Measurements from ENCODE around the gene DNAI4. TPM values are rescaled to one million over a fixed set of nuclear protein-coding genes. Genes with fewer than 3 reads are reported as not detected.

DNAI4 gene
- total and polyA plus RNA-seq, 12 donors, result 1.6 to 9.0 (median 4.3) TPM

DNA sequence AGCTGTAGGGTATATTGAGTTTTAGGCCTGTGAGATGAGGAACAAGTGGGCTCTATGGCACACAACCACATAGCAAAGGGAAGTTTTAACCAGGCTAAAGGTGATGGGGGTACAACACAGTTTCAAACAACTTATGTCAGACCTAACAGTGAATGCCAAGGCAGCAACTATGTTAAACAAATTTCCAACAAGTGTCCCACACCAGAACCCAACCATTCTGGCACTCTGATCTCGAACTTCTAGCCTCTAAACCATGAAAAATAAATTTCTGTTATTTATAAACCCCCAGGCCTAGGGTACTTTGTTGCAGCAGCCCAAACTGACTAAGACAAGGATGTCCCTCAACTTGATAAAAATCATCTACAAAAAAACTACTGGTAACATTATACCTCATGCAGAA lies 71.3 kb downstream of the DNAI4 start:
- no peak overlapping the region for H3K27ac ChIP-seq
- intact Hi-C loops (cut with DNase I), result no loop called here
- no peaks in the 10 kb centered on the region for H3K36me3 ChIP-seq (replicated peaks in 1 of 2)
- no peaks in the 10 kb centered on the region for H3K4me1 ChIP-seq (replicated peaks in 1 of 2)
- 82 to 96% (median 87%) methylated on average over 1 of the region's 1 CpG for WGBS, 4 donors
- no peak for TF ChIP-seq POLR2A (IDR thresholded peaks at IDR 0.05)
- TF ChIP-seq, protein P1, sequence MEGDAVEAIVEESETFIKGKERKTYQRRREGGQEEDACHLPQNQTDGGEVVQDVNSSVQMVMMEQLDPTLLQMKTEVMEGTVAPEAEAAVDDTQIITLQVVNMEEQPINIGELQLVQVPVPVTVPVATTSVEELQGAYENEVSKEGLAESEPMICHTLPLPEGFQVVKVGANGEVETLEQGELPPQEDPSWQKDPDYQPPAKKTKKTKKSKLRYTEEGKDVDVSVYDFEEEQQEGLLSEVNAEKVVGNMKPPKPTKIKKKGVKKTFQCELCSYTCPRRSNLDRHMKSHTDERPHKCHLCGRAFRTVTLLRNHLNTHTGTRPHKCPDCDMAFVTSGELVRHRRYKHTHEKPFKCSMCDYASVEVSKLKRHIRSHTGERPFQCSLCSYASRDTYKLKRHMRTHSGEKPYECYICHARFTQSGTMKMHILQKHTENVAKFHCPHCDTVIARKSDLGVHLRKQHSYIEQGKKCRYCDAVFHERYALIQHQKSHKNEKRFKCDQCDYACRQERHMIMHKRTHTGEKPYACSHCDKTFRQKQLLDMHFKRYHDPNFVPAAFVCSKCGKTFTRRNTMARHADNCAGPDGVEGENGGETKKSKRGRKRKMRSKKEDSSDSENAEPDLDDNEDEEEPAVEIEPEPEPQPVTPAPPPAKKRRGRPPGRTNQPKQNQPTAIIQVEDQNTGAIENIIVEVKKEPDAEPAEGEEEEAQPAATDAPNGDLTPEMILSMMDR (IDR thresholded peaks at IDR 0.05), result no peak
- no peak overlapping the region for H3K4me3 ChIP-seq
- no peaks in the 10 kb centered on the region for H3K9me3 ChIP-seq (replicated peaks in 1 of 3)
- no peaks in the 10 kb centered on the region for H3K27me3 ChIP-seq
- no peak for DNase-seq

GRCh38 chr1:66852870-66853269 lies 71.8 kb downstream of the DNAI4 start:
- no peak for DNase-seq
- H3K36me3 ChIP-seq (replicated peaks in 1 of 2), result no peaks in the 10 kb centered on the region
- 87 to 92% (median 91%) methylated on average over 2 of the region's 2 CpGs for WGBS, 4 donors
- intact Hi-C loops (cut with DNase I), result no loop called here
- no peaks in the 10 kb centered on the region for H3K27me3 ChIP-seq
- H3K27ac ChIP-seq, result no peak overlapping the region
- no peaks in the 10 kb centered on the region for H3K4me1 ChIP-seq (replicated peaks in 1 of 2)
- no peak overlapping the region for H3K4me3 ChIP-seq
- TF ChIP-seq, protein P1 (IDR thresholded peaks at IDR 0.05), result no peak
- TF ChIP-seq POLR2A (IDR thresholded peaks at IDR 0.05), result no peak
- no peaks in the 10 kb centered on the region for H3K9me3 ChIP-seq (replicated peaks in 1 of 3)

DNA sequence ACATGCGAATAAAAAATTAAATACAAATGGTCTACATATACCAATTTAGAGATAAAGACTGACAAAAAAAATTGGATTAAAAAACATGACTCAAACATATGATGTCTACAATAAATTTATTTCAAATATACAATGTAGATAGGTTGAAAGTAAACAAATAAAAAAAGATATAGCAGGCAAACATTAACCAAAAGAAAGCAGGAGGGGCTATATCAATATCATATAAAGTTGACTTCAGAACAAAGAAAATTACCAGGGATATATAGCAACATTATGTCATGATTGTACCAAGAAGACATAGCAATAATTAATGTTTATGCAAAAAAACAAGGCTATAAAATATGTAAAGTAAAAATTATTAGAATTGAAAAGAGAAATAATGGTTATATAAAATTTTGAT lies 73.7 kb downstream of the DNAI4 start:
- intact Hi-C loops (cut with DNase I), result no loop called here
- no peak for DNase-seq
- Histone ChIP-seq H3K27me3 (no peaks in the 10 kb centered on the region), H3K9me3 (replicated peaks in 1 of 3) (no peaks in the 10 kb centered on the region), H3K4me1 (replicated peaks in 1 of 2) (no peaks in the 10 kb centered on the region), H3K27ac (no peak overlapping the region), H3K4me3 (no peak overlapping the region), H3K36me3 (replicated peaks in 1 of 2) (no peaks in the 10 kb centered on the region)
- TF ChIP-seq, protein P1 (IDR thresholded peaks at IDR 0.05), result no peak
- WGBS, 4 donors, result 93 to 100% (median 96%) methylated on average over 1 of the region's 1 CpG

DNA sequence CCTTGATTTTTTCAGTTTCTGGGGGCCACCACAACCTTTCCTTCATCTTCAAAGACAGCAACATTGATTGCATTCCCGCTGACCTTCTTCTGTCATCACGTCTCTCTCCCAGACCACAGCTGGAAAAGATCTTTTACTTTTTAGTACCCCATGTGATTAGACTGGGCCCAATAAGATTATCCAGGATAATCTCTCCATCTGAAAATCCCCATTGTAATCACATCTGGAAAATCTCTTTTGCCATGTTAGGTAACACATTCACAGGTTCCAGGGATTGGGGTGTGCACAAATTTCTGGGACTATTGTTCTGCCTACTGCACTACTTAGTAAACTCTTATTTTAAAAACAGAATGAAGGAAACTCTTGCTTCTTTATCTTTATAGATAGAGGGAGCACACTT lies 76.5 kb downstream of the DNAI4 start:
- no peak overlapping the region for H3K4me3 ChIP-seq
- no peaks in the 10 kb centered on the region for H3K27me3 ChIP-seq
- H3K9me3 ChIP-seq (replicated peaks in 1 of 3), result no peaks in the 10 kb centered on the region
- H3K36me3 ChIP-seq (replicated peaks in 1 of 2), result no peaks in the 10 kb centered on the region
- TF ChIP-seq, protein P1 (IDR thresholded peaks at IDR 0.05), result no peak
- no peak for TF ChIP-seq POLR2A (IDR thresholded peaks at IDR 0.05)
- H3K27ac ChIP-seq, result no peak overlapping the region
- H3K4me1 ChIP-seq (replicated peaks in 1 of 2), result no peaks in the 10 kb centered on the region
- WGBS, 4 donors, result 79 to 90% (median 88%) methylated on average over 2 of the region's 2 CpGs
- DNase-seq, result no peak
- intact Hi-C loops (cut with DNase I), result no loop called here
